ENCODE results near the gene CNGB1.

DNA sequence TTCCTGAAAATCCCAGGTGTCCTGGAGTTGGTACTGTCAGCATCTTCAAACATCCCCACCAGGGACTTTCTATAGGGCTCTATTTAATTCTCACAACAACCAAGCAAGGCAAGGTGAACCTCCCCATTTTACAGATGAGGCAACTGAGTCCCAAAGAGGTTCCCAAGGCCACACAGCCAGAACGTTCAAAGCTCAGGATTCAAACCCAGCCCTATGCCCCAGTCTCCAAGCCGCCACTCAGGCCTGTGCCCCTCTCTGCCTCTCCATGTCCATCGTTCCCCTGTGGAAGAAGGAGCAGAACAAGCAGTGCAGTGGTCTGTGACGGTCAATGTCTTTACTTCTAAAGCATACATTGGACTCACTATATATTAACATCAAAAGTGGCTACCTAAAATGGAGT lies 23.4 kb upstream of the CNGB1 start:
- TF ChIP-seq, protein P1, sequence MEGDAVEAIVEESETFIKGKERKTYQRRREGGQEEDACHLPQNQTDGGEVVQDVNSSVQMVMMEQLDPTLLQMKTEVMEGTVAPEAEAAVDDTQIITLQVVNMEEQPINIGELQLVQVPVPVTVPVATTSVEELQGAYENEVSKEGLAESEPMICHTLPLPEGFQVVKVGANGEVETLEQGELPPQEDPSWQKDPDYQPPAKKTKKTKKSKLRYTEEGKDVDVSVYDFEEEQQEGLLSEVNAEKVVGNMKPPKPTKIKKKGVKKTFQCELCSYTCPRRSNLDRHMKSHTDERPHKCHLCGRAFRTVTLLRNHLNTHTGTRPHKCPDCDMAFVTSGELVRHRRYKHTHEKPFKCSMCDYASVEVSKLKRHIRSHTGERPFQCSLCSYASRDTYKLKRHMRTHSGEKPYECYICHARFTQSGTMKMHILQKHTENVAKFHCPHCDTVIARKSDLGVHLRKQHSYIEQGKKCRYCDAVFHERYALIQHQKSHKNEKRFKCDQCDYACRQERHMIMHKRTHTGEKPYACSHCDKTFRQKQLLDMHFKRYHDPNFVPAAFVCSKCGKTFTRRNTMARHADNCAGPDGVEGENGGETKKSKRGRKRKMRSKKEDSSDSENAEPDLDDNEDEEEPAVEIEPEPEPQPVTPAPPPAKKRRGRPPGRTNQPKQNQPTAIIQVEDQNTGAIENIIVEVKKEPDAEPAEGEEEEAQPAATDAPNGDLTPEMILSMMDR (IDR thresholded peaks at IDR 0.05), result no peak
- TF ChIP-seq HDAC2 (IDR thresholded peaks at IDR 0.05), result no peak
- no peak for TF ChIP-seq RFX5 (IDR thresholded peaks at IDR 0.05)
- no peak for TF ChIP-seq MYC (IDR thresholded peaks at IDR 0.05; ENCODE audit: borderline replicate concordance, low read length)
- no peak for TF ChIP-seq POLR2A (IDR thresholded peaks at IDR 0.05; ENCODE audit: low read length)
- TF ChIP-seq, protein P2, sequence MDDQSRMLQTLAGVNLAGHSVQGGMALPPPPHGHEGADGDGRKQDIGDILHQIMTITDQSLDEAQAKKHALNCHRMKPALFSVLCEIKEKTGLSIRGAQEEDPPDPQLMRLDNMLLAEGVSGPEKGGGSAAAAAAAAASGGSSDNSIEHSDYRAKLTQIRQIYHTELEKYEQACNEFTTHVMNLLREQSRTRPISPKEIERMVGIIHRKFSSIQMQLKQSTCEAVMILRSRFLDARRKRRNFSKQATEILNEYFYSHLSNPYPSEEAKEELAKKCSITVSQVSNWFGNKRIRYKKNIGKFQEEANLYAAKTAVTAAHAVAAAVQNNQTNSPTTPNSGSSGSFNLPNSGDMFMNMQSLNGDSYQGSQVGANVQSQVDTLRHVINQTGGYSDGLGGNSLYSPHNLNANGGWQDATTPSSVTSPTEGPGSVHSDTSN (IDR thresholded peaks at IDR 0.05), result no peak
- no peak for TF ChIP-seq KDM1A (IDR thresholded peaks at IDR 0.05; ENCODE audit: low read depth)
